ENCODE results near the gene WIZ.
"Not testable (repeated sequence)": the region's sequence is repeated elsewhere in the genome, so short reads cannot be mapped to it uniquely, and the experiment has no call there.

WIZ gene

DNA sequence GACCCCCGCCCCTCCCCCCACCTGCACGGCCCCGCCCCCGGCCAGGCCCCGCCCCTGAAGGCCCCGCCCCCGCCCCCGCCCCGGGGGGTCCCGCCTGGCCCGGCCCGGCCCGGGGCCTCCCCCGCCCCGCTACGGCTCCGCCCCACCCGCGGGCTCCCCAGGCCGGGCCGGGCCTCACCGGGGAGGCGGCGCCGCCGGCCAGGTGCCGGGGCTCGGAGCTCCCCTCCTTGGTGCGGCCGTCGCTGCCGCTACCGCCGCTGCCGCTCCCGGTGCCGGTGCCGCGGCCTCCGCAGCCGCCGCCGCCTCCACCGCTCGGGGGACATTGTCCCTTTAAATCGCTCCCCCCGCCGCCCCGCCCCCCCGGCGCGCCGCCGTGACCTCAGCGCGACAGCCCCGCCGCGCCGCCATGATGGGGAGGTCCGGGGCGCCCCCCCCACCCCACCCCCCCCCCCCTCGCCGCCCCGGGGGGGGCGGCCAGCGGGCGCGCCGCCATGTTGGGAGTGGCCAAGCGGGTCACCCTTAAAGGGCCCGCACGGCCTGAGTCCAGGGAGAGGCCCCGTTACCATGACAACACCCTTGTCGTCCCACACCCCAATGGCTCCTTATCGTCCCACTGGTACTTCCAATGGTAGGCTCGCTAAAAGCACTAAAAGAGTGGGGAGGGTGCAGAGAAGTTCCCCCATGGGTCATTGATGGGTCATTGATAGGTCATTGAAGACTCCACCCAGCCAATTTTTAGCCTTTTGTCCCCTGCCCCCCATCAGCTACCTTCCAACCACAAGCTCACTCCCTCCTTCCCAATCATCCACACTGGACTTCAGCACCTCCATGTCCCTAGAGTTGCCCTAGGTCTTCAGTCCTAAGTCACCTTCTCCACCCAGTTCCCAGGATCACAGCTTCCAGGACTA is at the start of gene WIZ:
TSS of gene WIZ (minus strand) at position 337 of the 908 bp plus-strand sequence. CDS start 1,649 bp downstream, outside the sequence.
- DNase-seq (ENCODE audit: low read depth in 2 of 2, low spot score in 1 of 2), result peak; percentile 53 to 71

DNA sequence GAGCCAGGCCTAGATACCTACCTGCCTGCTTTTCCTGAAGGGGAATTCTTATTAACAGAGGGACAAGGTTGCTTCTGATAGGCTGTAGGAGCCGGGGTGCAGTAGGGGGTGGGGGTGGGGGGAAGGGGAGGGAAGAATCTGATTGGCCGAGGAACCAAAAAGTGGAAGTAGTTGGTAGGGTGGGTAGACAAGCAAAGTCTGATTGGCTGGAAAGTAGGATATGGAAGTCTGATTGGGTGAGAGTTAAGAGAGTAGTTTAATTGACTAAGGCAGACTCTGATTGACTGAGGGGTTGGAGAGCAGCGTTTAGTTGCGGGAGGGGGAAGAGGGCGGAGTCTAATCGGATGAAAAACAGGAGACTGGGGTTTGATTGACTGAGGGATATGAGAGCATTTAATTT is 49.2 kb upstream of the WIZ start:
- no peak for DNase-seq (ENCODE audit: low read depth in 2 of 2, low spot score in 1 of 2)

DNA sequence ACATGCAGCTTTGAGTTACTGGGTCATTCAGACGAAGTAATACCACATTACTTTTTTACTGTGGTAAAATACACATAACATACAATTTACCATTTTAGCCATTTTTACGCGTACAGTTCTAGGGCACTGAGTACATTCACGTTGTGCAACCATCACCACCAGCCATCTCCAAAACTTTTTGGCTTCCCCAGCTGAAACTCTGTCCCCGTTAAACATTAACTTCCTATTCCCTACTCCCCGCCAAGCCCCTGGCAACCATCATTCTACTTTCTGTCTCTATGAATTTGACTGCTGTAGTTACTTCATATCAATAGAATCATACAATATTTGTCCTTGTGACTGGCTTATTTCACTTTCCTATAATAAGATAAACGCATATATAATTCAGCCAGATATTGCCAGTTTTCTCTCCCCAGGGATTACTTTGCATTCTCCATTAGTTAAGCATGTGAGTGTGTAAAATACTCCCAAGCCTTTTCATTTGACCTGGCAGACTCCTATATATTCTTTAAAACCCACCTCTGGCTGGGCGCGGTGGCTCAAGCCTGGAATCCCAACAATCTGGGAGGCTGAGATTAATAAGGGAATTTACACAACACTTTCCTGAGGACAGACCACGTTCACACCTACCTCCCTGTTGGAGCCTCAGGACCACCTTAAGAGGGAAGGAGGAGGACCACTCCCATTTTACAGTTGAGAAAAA is 48.6 kb upstream of the WIZ start:
- no peak for DNase-seq (ENCODE audit: low read depth in 2 of 2, low spot score in 1 of 2)

DNA sequence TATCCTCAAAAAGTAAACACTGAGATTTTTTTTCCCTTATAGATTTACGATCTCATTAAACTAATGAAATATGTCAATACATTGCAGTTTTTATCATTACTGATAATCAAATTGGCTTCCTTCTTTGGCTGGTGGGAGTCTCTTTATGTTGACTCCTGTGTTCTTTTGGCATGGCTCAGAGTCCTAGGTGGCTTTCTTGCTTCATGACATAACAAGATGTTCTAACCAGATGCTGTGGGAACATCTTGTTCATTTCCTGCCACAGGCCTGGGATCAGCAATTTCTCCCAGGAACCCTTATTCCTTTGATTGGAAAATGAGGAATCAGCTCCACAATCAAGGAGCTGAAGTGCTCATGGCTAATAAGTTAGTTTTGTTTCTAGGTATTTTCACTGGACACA is 45.4 kb upstream of the WIZ start:
- DNase-seq (ENCODE audit: low read depth in 2 of 2, low spot score in 1 of 2), result no peak

GRCh38 chr19:15488489-15489226 is 38.9 kb upstream of the WIZ start:
- DNase-seq (ENCODE audit: low read depth in 2 of 2, low spot score in 1 of 2), result no peak

GRCh38 chr19:15487038-15487437 is 37.3 kb upstream of the WIZ start:
- no peak for DNase-seq (ENCODE audit: low read depth in 2 of 2, low spot score in 1 of 2)

- DNase-seq (ENCODE audit: low read depth in 2 of 2, low spot score in 1 of 2), result not testable (repeated sequence)
Measured at GRCh38 chr19:15485768-15486167, 36.0 kb upstream of the WIZ start.

- DNase-seq (ENCODE audit: low read depth in 2 of 2, low spot score in 1 of 2), result not testable (repeated sequence)
Measured at GRCh38 chr19:15480996-15481395, 31.2 kb upstream of the WIZ start.

GRCh38 chr19:15479391-15480345 is 29.9 kb upstream of the WIZ start, which contains the start of gene PGLYRP2:
Gene PGLYRP2 (minus strand): TSS chr19:15479501. CDS start chr19:15479371, 130 bp downstream.
- DNase-seq (ENCODE audit: low read depth in 2 of 2, low spot score in 1 of 2), result no peak

GRCh38 chr19:15476325-15476724 is 26.6 kb upstream of the WIZ start:
- DNase-seq (ENCODE audit: low read depth in 2 of 2, low spot score in 1 of 2), result no peak

DNA sequence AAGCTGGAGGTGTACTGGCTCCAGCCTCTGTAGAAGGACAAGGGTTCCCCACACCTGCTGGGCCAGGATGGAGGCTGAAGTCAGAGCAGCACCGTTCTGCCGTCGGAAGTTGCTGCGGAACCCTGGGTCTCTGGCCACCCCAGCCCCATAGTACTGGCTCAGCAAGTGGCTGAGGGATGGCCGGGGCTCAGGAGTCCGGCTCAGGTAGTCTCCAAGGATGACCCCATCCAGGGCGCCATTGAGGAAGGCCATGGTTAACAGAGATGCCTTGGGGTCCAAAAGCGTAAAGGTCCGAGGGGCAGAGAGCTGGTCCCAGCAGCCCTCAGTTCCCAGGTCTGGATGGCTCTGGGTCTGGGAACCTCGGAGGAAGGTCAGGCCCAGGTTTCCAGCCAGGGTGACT is 25.9 kb upstream of the WIZ start:
- DNase-seq (ENCODE audit: low read depth in 2 of 2, low spot score in 1 of 2), result no peak

DNA sequence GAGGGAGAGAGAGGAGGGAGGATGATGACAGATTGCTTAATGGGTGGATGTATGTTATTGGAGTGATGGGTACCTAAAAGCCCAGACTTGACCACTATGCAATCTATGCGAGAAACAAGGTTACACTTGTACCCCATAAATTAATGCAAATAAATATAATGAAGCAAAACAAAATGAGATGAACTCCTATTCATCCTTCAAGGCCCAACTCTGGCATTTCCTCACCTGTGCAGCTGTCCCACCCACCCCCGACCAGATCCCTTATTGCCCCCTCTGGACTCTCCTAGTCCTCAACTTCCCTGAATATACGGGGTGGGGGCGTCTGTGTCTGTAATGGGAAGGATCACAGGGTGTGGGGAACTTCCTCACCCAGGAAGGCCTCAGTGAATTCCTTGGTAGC is 25.4 kb upstream of the WIZ start:
- no peak for DNase-seq (ENCODE audit: low read depth in 2 of 2, low spot score in 1 of 2)

DNA sequence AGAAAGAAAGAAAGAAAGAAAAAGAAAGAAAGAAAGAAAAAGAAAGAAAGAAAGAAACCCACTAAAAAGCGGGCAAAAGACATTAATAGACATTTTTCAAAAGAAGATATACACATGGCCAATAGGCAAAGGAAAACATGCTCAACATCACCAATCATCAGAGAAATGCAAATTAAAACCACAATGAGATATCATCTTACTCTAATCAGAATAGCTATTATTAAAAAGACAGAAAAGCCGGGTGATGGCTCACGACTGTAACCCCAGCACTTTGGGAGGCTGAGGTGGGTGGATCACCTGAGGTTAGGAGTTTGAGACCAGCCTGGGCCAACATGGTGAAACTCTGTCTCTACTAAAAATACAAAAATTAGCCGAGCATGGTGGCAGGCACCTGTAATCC is 24.1 kb upstream of the WIZ start:
- DNase-seq (ENCODE audit: low read depth in 2 of 2, low spot score in 1 of 2), result not testable (repeated sequence)

DNA sequence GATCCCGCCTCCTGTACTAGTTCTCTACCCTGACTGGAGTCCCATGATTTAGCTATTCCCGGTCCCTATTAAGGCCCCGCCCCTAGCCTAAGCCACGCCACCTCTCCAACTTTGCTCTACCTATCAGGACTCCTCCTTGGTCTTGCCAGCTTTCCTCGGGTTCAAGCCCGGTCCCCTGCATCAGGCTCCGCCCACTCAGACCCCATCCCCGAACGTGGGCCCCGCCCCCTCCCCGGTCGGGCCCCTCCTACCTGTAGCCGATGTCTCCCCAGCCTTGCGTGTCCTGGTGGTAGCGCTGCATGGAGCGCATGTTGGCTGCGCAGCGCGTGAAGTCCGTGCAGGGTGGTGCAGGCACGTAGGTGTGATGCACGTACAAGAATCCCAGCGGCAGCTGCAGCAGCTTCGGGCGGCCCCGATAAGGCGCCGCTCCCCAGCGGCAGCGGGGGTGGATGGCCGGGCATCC is 21.9 kb upstream of the WIZ start:
- no peak for DNase-seq (ENCODE audit: low read depth in 2 of 2, low spot score in 1 of 2)

DNA sequence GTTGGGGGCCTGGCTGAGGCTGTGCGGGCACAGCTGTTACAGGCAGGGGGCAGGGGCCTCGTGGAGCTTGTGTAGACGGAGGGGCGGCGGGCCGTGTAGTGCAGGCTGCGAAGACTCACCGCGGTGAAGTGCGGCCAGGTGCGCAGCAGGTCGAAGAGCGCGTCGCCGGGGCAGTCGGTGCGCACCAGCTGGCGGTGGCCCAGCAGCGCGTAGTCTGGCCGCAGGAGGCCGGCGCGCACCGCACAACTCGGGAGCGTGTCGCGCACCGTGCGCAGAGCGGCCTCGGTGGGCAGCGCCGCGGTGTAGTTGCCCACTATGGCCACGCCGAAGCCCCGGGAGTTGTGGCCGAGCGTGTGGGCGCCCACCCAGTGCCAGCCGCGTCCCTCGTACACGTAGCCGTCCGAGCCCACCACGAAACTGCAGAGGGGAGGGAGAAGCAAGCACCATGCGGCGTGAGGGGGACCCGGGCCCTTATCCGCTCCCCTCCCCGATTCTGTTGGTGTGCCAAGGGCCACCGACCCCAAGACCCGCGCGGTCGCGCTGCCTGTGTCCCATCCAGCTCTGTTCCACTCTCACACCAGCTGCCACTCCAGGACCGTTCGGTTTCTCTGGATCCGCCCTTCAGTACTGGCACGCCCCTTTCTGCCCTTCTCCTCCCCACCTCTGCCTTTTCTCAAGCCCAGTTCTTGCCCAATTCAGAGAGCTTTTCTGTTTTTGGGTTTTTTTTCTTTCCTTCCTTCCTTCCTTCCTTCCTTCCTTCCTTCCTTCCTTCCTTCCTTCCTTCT is 19.9 kb upstream of the WIZ start:
- DNase-seq (ENCODE audit: low read depth in 2 of 2, low spot score in 1 of 2), result no peak

DNA sequence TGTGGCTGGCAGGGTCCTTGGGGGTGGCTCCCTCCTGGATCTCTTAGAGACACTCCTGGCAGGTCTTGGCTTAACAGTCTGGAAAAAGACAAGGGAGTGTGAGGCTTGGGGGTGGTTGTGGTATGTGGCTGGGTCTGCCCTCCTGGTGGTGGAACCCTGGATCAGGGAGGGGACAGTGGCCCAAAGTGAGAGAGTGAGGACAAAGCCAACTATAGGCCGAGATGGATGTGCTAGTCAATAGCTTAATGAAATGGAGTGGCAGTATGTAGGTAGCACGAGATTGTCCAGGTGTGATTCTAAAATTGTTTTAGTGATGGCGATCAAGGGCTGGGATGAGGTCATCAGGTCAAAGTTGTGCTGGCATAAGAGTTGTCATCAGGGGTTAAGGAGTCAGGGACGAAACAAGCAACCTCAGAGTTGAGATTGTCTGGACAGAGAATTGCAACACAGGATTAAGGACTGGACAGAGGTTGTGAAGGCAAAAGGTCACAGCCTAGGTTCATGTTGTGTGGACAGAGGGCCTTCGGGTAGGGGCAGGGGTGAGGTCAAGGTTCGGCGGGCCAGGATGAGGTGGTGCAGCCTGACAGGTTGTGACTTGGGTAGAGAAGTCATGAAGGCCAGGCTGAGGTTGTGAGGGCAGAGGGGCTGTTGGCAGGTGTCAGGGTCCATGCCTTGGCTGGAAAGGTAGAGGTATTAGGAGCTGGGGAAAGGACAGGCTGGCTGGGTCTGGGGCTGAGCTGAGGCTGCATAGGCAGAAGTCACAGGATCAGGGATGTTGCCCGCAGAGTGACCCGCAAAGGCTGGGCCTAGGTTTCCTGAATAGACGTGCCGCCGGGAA is 19.1 kb upstream of the WIZ start:
- DNase-seq (ENCODE audit: low read depth in 2 of 2, low spot score in 1 of 2), result no peak

- DNase-seq (ENCODE audit: low read depth in 2 of 2, low spot score in 1 of 2), result no peak
Measured at GRCh38 chr19:15467734-15468214, 18.0 kb upstream of the WIZ start.

All from stimulated activated CD8-positive, alpha-beta memory T cell treated with anti-CD3 and anti-CD28 coated beads, Interleukin-4, amount 100 ng/mL, for 1 hour (primary cell).